Anterior cingulate cortex (tissue), 58 donors: ENCODE measurements around the gene SH2D3A.
"Not testable (repeated sequence)": the region's sequence is repeated elsewhere in the genome, so short reads cannot be mapped to it uniquely, and the experiment has no call there.

ENCODE experiments used
- DNase-seq, 58 donors: peaks; one replicate each; lab custom pipeline; 2025; lab: John Stamatoyannopoulos, UW

SH2D3A gene

DNA sequence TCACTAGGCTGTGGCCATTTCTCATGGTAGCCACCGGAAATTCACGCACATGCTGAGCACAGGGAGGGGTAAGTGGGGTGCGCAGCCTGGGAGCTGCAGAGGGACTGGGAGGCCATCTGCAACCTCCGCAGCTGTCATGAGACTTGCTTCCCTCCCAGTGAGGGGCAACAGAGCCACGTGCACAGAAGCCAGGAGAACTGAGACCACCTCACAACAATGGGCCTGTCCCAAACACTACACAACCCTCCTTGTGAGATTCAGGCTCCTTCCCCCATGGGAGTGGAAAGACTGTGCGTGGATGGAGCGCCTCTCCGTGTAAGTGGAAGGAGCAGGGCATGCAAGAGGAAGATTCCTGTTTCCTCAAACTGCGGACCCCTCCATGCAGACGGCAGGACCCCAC, 55.6 kb downstream of the SH2D3A start:
- no peak for DNase-seq

DNA sequence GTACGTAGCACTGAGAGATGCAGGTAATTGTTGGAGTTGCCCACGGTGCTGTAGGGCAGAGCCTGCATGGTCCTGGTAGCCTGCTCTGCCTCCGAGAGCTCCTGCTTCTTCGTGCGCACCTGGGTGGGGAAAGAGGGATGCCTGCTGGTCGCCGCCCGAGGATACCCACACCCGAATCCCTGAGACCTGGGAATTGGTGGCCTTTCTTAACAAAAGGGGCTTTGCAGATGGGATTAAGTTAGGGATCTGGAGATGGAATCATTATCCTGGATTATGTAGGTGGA, 56.2 kb downstream of the SH2D3A start:
- DNase-seq, result no peak

DNA sequence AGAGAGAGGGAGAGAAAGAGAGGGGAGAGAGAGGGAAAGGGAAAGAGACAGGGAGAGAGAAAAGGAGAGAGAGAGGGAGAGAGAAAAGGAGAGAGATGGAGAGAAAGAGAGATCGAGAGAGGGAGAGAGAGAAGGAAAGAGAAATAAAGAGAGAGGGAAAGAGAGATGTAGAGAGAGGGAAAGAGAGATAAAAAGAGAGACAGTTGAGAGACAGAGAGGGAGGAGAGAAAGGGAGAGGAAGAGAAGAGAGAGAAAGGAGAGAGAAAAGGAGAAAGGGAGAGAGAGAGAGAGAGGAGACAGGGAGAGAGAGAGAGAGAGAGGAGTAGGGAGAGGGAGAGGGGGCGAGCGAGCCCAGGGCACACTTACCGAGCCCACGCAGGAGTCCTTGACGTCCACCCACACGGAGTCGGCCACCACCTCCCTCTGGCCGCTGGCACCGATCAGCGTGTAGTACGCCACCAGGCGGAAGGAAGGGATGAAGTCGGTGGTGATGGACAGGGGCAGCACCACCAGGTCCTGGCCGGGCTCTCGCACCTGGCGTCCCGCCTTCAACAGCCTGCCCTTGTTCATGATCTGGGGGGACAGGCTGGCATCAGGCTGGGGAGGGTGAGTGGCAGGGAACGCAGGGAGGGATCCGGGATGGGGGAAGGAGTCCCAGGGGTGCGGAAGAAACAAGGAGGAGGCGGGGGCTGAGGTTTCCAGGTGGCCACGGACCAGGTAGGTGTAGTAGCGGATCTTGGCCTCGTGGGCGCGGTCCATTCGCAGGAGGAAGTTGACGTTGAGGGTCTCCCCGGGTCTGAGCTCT, 56.8 kb downstream of the SH2D3A start:
- DNase-seq, result peak in 1 of 58 donors; percentile 2

DNA sequence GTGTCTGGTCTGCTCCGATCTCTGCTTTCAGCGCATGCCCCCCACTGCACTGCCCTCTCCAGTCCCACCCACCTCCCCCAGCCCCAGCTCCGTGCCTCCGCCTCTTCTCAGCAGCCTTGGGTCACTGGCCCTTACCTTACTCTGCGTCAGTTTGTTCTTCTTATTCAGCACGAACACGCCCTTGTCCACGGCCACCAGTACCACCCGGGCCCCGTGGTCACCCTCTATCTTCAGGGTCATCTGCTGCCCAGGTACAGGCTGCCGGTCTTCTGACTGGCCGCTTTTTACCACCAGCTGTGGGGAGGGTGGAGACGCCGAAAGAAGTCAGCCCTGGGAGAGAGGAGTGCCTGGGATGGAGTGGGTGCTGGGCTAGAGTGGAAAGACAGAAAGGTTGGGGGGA, 57.7 kb downstream of the SH2D3A start:
- no peak for DNase-seq

DNA sequence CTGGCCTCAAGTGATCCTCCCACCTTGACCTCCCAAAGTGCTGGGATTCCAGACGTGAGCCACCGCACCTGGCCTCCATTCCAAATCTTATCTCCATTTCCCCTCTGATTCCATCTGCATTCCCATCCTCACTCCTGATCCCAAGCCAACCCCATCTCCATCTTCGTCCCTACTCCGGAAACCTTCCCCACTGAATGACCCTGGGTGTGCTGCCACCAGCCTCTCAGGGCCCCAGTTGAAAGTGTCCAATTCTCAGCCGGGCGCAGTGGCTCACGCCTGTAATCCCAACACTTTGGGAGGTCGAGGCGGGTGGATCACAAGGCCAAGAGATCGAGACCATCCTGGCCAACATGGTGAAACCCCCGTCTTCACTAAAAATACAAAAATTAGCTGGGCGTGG, 58.3 kb downstream of the SH2D3A start:
- not testable (repeated sequence) for DNase-seq

DNA sequence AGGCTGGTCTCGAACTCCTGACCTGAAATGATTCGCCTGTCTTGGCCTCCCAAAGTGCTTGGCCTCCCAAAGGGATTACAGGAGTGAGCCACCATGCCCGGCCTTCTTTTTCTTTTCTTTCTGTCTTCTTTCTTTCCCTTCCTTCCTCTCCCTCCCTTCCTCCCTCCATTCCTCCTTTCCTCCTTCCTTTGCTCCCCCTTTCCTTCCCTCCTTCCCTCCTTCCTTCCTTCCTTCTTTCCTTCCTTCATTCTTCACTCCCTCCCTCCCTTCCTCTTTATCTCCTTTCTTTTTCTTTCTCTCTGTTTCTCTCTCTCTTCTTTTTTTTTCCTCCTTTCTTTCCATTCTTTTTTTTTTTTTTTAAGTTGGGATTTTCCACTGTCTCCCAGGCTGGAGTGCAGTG, 58.9 kb downstream of the SH2D3A start:
- DNase-seq, result no peak

DNA sequence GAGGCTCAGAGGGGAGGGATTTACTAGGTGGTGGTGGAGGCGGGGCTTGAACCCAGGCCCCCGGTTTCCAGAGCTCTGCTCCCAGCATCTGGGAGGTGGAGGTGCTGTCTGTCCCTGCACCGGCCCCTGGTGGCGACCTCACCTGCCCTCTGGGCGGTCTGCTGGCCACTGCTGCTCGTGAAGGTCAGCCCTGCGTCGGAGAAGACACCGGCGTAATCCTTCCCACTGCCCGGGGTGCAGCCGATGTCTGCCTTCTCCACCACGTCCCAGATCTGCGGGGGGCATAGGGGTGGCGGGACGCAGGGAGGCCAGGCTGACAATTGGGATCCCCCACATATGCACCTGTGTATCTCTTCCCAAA, 59.6 kb downstream of the SH2D3A start:
- no peak for DNase-seq

DNA sequence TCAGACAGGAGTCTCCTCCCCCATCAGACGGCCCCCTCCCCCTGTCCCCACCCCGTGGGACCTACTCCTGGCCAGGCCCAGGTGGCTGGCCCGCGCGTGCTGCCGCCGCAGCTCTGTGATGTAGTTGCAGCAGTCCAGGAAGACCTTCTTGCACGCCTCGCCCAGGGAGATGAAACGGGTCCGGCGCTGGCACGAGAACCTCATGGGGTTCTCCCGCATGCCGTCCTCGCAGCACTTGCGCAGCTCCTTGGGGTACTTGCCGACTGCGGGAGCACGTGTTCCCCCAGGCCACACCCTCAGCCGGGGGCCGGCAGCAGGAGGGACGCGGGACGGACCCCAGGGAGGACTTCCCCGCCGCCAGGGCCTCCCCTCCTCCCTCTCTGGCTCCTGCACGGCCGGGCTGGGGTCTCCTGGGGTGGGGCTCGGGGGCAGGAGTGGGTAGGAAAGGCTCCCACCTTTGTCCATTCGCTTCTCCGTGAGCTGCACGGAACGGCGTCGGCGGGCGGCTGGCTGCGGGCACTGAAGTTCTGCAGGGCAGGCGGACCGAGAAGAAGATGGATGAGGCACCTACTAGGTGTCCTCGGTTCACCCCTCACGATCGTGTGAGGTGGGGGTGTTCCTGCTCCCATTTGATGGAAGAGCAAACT, 60.1 kb downstream of the SH2D3A start:
- DNase-seq, result no peak

DNA sequence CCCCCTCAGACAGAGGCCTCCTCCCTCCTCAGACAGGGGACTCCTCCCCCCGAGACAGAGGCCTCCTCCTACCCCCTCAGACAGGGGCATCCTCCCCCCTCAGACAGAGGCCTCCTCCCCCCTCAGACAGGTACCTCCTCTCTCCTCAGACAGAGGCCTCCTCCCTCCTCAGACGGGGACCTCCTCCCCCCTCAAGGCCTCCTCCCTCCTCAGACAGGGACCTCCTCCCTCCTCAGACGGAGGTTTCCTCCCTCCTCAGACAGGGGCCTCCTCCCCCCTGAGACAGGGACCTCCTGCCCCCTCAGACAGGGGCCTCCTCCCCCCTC, 60.6 kb downstream of the SH2D3A start:
- DNase-seq, result no peak

DNA sequence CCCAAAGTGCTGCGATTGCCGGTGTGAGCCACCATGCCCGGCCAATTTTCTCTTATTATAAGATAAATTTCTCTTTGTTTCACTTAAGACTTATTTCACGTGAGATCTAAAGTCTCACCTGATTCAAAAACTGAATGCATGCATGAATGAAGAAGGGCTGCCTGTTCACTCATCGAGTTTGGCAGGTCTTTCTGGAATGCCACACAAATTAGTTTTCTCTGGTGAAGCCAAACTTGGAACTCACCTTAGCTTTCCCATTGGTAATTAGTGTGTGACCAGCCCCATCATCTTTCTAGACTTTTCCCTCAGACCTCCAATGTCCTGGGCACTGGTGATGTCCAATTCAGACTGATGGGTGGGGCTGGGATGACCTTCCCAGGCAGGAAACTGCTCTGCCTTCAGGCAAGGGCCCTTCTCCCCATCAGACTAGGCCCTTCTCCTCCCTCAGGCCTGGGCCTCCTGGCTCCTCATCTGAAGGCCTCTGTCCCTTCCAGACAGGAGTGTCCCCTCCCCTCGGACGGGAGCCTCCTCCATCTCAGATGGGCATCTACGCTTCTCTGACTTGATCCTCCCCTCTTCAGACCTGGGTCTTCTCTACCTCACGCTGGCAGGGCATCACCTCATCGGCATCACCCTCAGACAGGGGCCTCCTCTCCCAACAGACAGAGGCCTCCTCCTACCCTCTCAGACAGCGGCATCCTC, 61.2 kb downstream of the SH2D3A start:
- DNase-seq, result no peak
